Ishikawa (cell line): ENCODE data around the gene C1QL3.

Experiments used
- CEBPB ChIP-seq: IDR thresholded peaks from 2 replicates; pipeline ENCODE4 v1.6.1; 2012
- CREB1 ChIP-seq: IDR thresholded peaks from 2 replicates; pipeline ENCODE4 v1.6.1; 2012; ENCODE audit warnings: low read depth
- EGR1 ChIP-seq: IDR thresholded peaks from 2 replicates; pipeline ENCODE4 v1.6.1; 2012
- EP300 ChIP-seq: IDR thresholded peaks from 2 replicates; pipeline ENCODE4 v1.6.1; 2012; ENCODE audit warnings: borderline replicate concordance
- FOXM1 ChIP-seq: IDR thresholded peaks from 2 replicates; pipeline ENCODE4 v1.6.1; 2012; ENCODE audit warnings: low read depth, borderline replicate concordance
- RAD21 ChIP-seq: IDR thresholded peaks from 2 replicates; pipeline ENCODE4 v1.6.1; 2012; ENCODE audit warnings: low read depth
- REST ChIP-seq: IDR thresholded peaks from 2 replicates; pipeline ENCODE4 v1.6.1; 2012; ENCODE audit warnings: low read depth, mild to moderate bottlenecking
- TAF1 ChIP-seq: IDR thresholded peaks from 2 replicates; pipeline ENCODE4 v1.6.1; 2012; ENCODE audit warnings: low read depth, mild to moderate bottlenecking
- TCF12 ChIP-seq: IDR thresholded peaks from 2 replicates; pipeline ENCODE4 v1.6.1; 2012; ENCODE audit warnings: low read depth
- TEAD4 ChIP-seq: IDR thresholded peaks from 2 replicates; pipeline ENCODE4 v1.6.1; 2012
- YY1 ChIP-seq: IDR thresholded peaks from 2 replicates; pipeline ENCODE4 v1.6.1; 2012; ENCODE audit warnings: low read depth
- TF ChIP-seq, protein P1 (sequence below): IDR thresholded peaks from 2 replicates; pipeline ENCODE4 v1.6.1; 2012

- TF ChIP-seq CREB1 (no peak), CEBPB (no peak), YY1 (no peak), EP300 (no peak), REST (no peak), RAD21 (no peak), TCF12 (no peak), TAF1 (no peak), FOXM1 (no peak), TEAD4 (no peak), EGR1 (no peak)
- TF ChIP-seq, protein P1, sequence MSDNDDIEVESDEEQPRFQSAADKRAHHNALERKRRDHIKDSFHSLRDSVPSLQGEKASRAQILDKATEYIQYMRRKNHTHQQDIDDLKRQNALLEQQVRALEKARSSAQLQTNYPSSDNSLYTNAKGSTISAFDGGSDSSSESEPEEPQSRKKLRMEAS, result no peak
Observed at GRCh38 chr10:16483241-16483917, 38.3 kb downstream of the C1QL3 start.
